GM12878 (cell line): ENCODE measurements around the gene TP53I11. TPM values are rescaled to one million over a fixed set of nuclear protein-coding genes. Genes with fewer than 3 reads are reported as not detected.

Experiments
- ATAC-seq: fragments of 200-7000 bp; cut with Tn5 transposase; 3 replicates; pipeline ENCODE4 v1.9.1; 2020; ENCODE audit warnings: mild to moderate bottlenecking, moderate library complexity
- BruUV-seq: library from RNA; stranded (reverse); fragments of 400-500 nt; replicated peaks from 2 replicates; lab custom pipeline; 2021; lab: Mats Ljungman, UMichigan
- CTCF ChIA-PET: fragments of 300-600 bp; sonication (Branson Sonifier 250); formaldehyde crosslinking; extraction: SDS; loops from one replicate; lab custom pipeline; 2021; ENCODE audit warnings: inconsistent platforms; lab: Yijun Ruan, JAX
- POLR2A ChIA-PET: fragments of 350-600 bp; formaldehyde crosslinking; extraction: SDS; loops from one replicate; lab custom pipeline; 2021; ENCODE audit warnings: inconsistent platforms; lab: Charles Lee
- RAD21 ChIA-PET: fragments of 300-600 bp; sonication (Branson Sonifier 250); formaldehyde crosslinking; loops from one replicate; lab custom pipeline; 2023; ENCODE audit warnings: antibody characterized with exemption; ENCODE audit not compliant: unreplicated experiment; lab: Charles Lee
- SMC1A ChIA-PET: fragments of 300-600 bp; sonication (Branson Sonifier 250); formaldehyde crosslinking; loops from one replicate; lab custom pipeline; 2023; ENCODE audit not compliant: unreplicated experiment, uncharacterized antibody; lab: Charles Lee
- DNase-seq: peaks from one replicate; pipeline ENCODE4 v3.0.0-alpha.2; 2011; ENCODE audit warnings: low read depth, low spot score
- FAIRE-seq: peaks from 3 replicates; lab custom pipeline; 2011; peaks lifted over from hg19 to GRCh38; lab: Jason Lieb, UNC
- H2AFZ ChIP-seq: 2 replicates; pipeline ENCODE4 v1.6.0; 2011; ENCODE audit warnings: low read depth, low read length, control low read depth; ENCODE audit not compliant: control insufficient read depth
- H3K27ac ChIP-seq: 2 replicates; pipeline ENCODE4 v1.5.1; 2011; ENCODE audit warnings: control low read depth; ENCODE audit not compliant: control insufficient read depth, insufficient read depth
- H3K27me3 ChIP-seq, 2 experiments: replicated peaks in 1 of 2; 2 replicates each; pipeline versions ENCODE4 v1.6.0 to v1.6.1; 2011; ENCODE audit warnings: low read length in 1 of 2; ENCODE audit not compliant: control insufficient read depth in 2 of 2, insufficient read depth in 2 of 2
- H3K36me3 ChIP-seq, 2 experiments: 2 replicates each; pipeline ENCODE4 v1.5.1; 2011; ENCODE audit warnings: low read length in 1 of 2; ENCODE audit not compliant: control insufficient read depth in 2 of 2, insufficient read depth in 2 of 2
- H3K4me1 ChIP-seq: 2 replicates; pipeline ENCODE4 v1.6.1; 2011; ENCODE audit warnings: mild to moderate bottlenecking, low read length, moderate library complexity, mixed read lengths; ENCODE audit not compliant: control insufficient read depth, insufficient read depth
- H3K4me2 ChIP-seq: 2 replicates; pipeline ENCODE4 v1.6.0; 2011; ENCODE audit warnings: control low read depth; ENCODE audit not compliant: control insufficient read depth, insufficient read depth
- H3K4me3 ChIP-seq: fragments of 200-600 bp; sonication (generic); 2 replicates; pipeline ENCODE4 v1.5.1; 2016
- H3K79me2 ChIP-seq: 2 replicates; pipeline ENCODE4 v1.6.0; 2011; ENCODE audit warnings: low read length; ENCODE audit not compliant: control insufficient read depth, insufficient read depth
- H3K9ac ChIP-seq: 2 replicates; pipeline ENCODE4 v1.8.0; 2011; ENCODE audit warnings: low read length, control low read depth, mixed read lengths; ENCODE audit not compliant: control insufficient read depth, insufficient read depth
- H3K9me3 ChIP-seq: replicated peaks from 3 replicates; pipeline ENCODE4 v1.5.1; 2011; ENCODE audit warnings: mild to moderate bottlenecking, low read length; ENCODE audit not compliant: control insufficient read depth, insufficient read depth
- H4K20me1 ChIP-seq: 2 replicates; pipeline ENCODE4 v1.6.0; 2011; ENCODE audit not compliant: control insufficient read depth, insufficient read depth
- ESRRA ChIP-seq: IDR thresholded peaks from 2 replicates; pipeline ENCODE4 v1.6.1; 2012; ENCODE audit warnings: mild to moderate bottlenecking, low read length, improper control_type of control experiment
- EZH2 ChIP-seq: IDR thresholded peaks from 2 replicates; pipeline ENCODE4 v1.6.1; 2012; ENCODE audit warnings: low read depth, mild to moderate bottlenecking, control low read depth, inconsistent platforms, low read length, borderline replicate concordance; ENCODE audit not compliant: control insufficient read depth
- IKZF1 ChIP-seq: fragments of 450-650 bp; conservative IDR thresholded peaks from 2 replicates; pipeline ENCODE4 v1.6.1; 2017; ENCODE audit warnings: antibody characterized with exemption, mild to moderate bottlenecking
- KDM1A ChIP-seq: fragments of 200-600 bp; sonication (generic); IDR thresholded peaks from 2 replicates; pipeline ENCODE4 v1.6.1; 2016; ENCODE audit warnings: borderline replicate concordance
- LARP7 ChIP-seq: fragments of 450-650 bp; IDR thresholded peaks from 2 replicates; pipeline ENCODE4 v1.6.1; 2017; ENCODE audit warnings: mild to moderate bottlenecking
- MEF2A ChIP-seq: IDR thresholded peaks from 2 replicates; pipeline ENCODE4 v1.6.1; 2011; ENCODE audit warnings: low read depth, mild to moderate bottlenecking, low read length, moderate library complexity; ENCODE audit not compliant: insufficient read depth
- MYB ChIP-seq: fragments of 150-350 bp; IDR thresholded peaks from 2 replicates; pipeline ENCODE4 v1.6.1; 2014; ENCODE audit warnings: mild to moderate bottlenecking, low read depth, low read length, borderline replicate concordance
- NFXL1 ChIP-seq: fragments of 450-650 bp; IDR thresholded peaks from 2 replicates; pipeline ENCODE4 v1.6.1; 2017; ENCODE audit warnings: antibody characterized with exemption, mild to moderate bottlenecking, borderline replicate concordance
- RCOR1 ChIP-seq: conservative IDR thresholded peaks from 2 replicates; pipeline ENCODE4 v1.6.1; 2012; ENCODE audit warnings: low read depth, low read length, improper control_type of control experiment
- RELA ChIP-seq: fragments of 450-650 bp; IDR thresholded peaks from 2 replicates; pipeline ENCODE4 v1.8.0; 2014; ENCODE audit warnings: borderline replicate concordance; ENCODE audit not compliant: partially characterized antibody
- SIN3A ChIP-seq: IDR thresholded peaks from 2 replicates; pipeline ENCODE4 v1.6.1; 2012; ENCODE audit warnings: low read depth, low read length, improper control_type of control experiment
- SMC3 ChIP-seq: IDR thresholded peaks from 2 replicates; pipeline ENCODE4 v1.6.1; 2011; ENCODE audit warnings: low read length, improper control_type of control experiment, borderline replicate concordance
- SPI1 ChIP-seq: IDR thresholded peaks from 2 replicates; pipeline ENCODE4 v1.6.1; 2011; ENCODE audit warnings: low read depth, mild to moderate bottlenecking, low read length, moderate library complexity, borderline replicate concordance; ENCODE audit not compliant: insufficient read depth
- TARDBP ChIP-seq: IDR thresholded peaks from 2 replicates; pipeline ENCODE4 v1.6.1; 2016; ENCODE audit warnings: borderline replicate concordance
- ZNF207 ChIP-seq: fragments of 450-650 bp; IDR thresholded peaks from 2 replicates; pipeline ENCODE4 v1.6.1; 2014; ENCODE audit warnings: antibody characterized with exemption, mild to moderate bottlenecking, borderline replicate concordance
- ZSCAN29 ChIP-seq: fragments of 450-650 bp; IDR thresholded peaks from 2 replicates; pipeline ENCODE4 v1.6.1; 2017; ENCODE audit warnings: mild to moderate bottlenecking, moderate library complexity
- WGBS: methylation state at CpG from one replicate; pipeline ENCODE4 v1.1.6; 2016; ENCODE audit warnings: low lambda C conversion rate; ENCODE audit not compliant: insufficient replicate concordance, insufficient coverage; ENCODE audit errors: missing lambda C conversion rate; 5-methylcytosine and 5-hydroxymethylcytosine counted together
- in situ Hi-C: fragments of 300-500 bp; cut with MboI; formaldehyde crosslinking; loops from 9 replicates; pipeline ENCODE4 v1.14.3; 2018; ENCODE audit warnings: mixed read lengths
- intact Hi-C: fragments of 100-400 bp; cut with micrococcal nuclease; formaldehyde crosslinking; loops from one replicate; pipeline ENCODE4 v1.14.2; 2022; ENCODE audit not compliant: unreplicated experiment
- polyA plus RNA-seq, 11 experiments: library from polyadenylated mRNA; depleted of rRNA in 4 of 11; unstranded in 6 of 11; stranded (reverse) in 5 of 11; fragments of >200 nt; fragmentation: Nextera tagmentation in 4 of 11; fragmentation: Illumina TruSeq in 1 of 11; extraction: Ambion mirVana in 4 of 11; extraction: Trizol in 1 of 11; gene quantifications; 1 replicate in 1 of 11; 2 replicates in 10 of 11; pipeline versions ENCODE4 v1.2.1 to v1.2.3, GENCODE V29; 2011 to 2016; ENCODE audit warnings: inconsistent platforms in 2 of 11, missing spikeins in 2 of 11, low read depth in 1 of 11
- total RNA-seq, 4 experiments: library from RNA; depleted of rRNA in 3 of 4; stranded (reverse); fragments of >200 nt in 3 of 4; fragmentation: Illumina TruSeq in 1 of 4; extraction: Trizol in 1 of 4; gene quantifications; 2 replicates each; pipeline versions ENCODE4 v1.2.1 to v1.2.3, GENCODE V29; 2013 to 2021
- TF ChIP-seq, protein P1 (sequence below): fragments of 450-650 bp; IDR thresholded peaks from 2 replicates; pipeline ENCODE4 v1.6.1; 2018; ENCODE audit warnings: mild to moderate bottlenecking, low read depth, moderate library complexity; ENCODE audit not compliant: partially characterized antibody
- TF ChIP-seq, protein P2 (sequence below): fragments of 450-650 bp; conservative IDR thresholded peaks from 2 replicates; pipeline ENCODE4 v1.6.1; 2017; ENCODE audit warnings: mild to moderate bottlenecking, moderate library complexity
- TF ChIP-seq, protein P3 (sequence below): fragments of 450-650 bp; IDR thresholded peaks from 2 replicates; pipeline ENCODE4 v1.6.1; 2016; ENCODE audit warnings: mild to moderate bottlenecking

Gene TP53I11
- total and polyA plus RNA-seq, 10 of the 15 experiments (the other 5 are each of a cell fraction or from before 2014, with no cell fraction given): 0.03 to 0.28 (median 0.17) TPM; not detected in 3

DNA sequence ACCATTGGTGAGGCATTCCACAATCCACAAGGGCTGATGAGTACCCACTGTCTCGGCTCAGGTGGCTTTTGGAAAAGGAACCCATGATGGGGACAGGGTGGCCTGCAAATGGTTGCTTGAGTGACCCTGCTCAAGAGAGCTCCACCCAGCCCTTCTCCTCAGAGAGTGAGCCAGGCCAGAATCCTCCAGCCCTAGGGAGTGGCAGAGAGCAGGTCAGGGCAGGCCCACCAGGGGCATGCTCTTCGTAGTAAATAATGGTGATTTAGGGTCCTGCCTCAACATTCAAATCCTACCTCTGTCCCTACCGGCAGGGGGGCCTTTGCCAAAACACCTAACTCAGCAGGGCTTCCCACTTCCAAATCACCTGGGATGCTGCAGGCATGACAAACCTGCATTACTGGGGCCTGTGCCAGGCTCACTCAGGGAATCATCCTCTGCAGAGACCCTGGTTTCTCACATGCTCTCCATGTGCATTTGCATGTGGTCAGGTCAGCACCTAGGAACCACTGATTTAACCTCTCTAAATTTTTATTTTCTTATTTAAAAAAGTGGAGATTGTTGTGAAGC lies 17.3 kb upstream of the TP53I11 start (continued):
- no peak for TF ChIP-seq ZSCAN29
- no peak for TF ChIP-seq SIN3A
- no peak for TF ChIP-seq SMC3
- TF ChIP-seq SPI1: no peak
- TF ChIP-seq RELA: no peak
- TF ChIP-seq, protein P1, sequence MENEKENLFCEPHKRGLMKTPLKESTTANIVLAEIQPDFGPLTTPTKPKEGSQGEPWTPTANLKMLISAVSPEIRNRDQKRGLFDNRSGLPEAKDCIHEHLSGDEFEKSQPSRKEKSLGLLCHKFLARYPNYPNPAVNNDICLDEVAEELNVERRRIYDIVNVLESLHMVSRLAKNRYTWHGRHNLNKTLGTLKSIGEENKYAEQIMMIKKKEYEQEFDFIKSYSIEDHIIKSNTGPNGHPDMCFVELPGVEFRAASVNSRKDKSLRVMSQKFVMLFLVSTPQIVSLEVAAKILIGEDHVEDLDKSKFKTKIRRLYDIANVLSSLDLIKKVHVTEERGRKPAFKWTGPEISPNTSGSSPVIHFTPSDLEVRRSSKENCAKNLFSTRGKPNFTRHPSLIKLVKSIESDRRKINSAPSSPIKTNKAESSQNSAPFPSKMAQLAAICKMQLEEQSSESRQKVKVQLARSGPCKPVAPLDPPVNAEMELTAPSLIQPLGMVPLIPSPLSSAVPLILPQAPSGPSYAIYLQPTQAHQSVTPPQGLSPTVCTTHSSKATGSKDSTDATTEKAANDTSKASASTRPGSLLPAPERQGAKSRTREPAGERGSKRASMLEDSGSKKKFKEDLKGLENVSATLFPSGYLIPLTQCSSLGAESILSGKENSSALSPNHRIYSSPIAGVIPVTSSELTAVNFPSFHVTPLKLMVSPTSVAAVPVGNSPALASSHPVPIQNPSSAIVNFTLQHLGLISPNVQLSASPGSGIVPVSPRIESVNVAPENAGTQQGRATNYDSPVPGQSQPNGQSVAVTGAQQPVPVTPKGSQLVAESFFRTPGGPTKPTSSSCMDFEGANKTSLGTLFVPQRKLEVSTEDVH: no peak
- no peak for TF ChIP-seq TARDBP
- TF ChIP-seq, protein P2, sequence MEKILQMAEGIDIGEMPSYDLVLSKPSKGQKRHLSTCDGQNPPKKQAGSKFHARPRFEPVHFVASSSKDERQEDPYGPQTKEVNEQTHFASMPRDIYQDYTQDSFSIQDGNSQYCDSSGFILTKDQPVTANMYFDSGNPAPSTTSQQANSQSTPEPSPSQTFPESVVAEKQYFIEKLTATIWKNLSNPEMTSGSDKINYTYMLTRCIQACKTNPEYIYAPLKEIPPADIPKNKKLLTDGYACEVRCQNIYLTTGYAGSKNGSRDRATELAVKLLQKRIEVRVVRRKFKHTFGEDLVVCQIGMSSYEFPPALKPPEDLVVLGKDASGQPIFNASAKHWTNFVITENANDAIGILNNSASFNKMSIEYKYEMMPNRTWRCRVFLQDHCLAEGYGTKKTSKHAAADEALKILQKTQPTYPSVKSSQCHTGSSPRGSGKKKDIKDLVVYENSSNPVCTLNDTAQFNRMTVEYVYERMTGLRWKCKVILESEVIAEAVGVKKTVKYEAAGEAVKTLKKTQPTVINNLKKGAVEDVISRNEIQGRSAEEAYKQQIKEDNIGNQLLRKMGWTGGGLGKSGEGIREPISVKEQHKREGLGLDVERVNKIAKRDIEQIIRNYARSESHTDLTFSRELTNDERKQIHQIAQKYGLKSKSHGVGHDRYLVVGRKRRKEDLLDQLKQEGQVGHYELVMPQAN: no peak

DNA sequence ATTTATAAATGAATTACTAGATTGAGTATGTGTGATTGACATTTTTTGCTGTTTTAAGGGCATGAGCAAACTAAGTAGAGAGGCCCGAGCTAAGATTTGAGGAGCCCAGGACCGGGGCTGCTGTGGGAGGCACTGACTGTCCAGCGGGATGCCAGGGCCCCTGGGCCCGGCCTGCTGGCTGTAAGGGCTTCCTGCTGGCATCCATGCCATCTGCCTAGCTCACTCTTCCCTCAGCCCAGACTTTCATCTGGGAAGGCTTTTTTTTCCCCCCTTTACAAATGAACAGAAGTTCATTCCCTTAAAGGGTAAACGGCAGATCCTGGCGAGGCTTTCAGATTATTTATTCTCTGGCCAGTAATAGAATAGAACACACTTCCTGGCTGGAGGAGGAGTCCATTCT lies 16.0 kb upstream of the TP53I11 start:
- ChIA-PET POLR2A (no interaction called here), CTCF (no interaction called here), SMC1A (no interaction called here), RAD21 (no interaction called here)
- Histone ChIP-seq H4K20me1 (no peaks in the 10 kb centered on the region), H3K36me3 (no peaks in the 10 kb centered on the region), H3K9ac (no peak overlapping the region), H3K4me1 (no peaks in the 10 kb centered on the region), H3K9me3 (no peaks in the 10 kb centered on the region), H3K79me2 (no peaks in the 10 kb centered on the region), H2AFZ (no peak overlapping the region), H3K27ac (no peak overlapping the region), H3K4me3 (no peak overlapping the region), H3K27me3 (peaks cover 0 to 2% of the 10 kb centered on the region in 2 experiments; a peak in 2 of 4 replicates), H3K4me2 (no peak overlapping the region)
- no TSS peak for BruUV-seq
- FAIRE-seq: no peak
- ATAC-seq: no peak
- intact Hi-C loops: no loop called here
- 1% methylated on average over 6 of the region's 6 CpGs for WGBS
- DNase-seq: no peak
- in situ Hi-C loops: no loop called here
- TF ChIP-seq ESRRA: no peak
- TF ChIP-seq LARP7: no peak
- TF ChIP-seq IKZF1: no peak
- no peak for TF ChIP-seq NFXL1
- TF ChIP-seq, protein P3, sequence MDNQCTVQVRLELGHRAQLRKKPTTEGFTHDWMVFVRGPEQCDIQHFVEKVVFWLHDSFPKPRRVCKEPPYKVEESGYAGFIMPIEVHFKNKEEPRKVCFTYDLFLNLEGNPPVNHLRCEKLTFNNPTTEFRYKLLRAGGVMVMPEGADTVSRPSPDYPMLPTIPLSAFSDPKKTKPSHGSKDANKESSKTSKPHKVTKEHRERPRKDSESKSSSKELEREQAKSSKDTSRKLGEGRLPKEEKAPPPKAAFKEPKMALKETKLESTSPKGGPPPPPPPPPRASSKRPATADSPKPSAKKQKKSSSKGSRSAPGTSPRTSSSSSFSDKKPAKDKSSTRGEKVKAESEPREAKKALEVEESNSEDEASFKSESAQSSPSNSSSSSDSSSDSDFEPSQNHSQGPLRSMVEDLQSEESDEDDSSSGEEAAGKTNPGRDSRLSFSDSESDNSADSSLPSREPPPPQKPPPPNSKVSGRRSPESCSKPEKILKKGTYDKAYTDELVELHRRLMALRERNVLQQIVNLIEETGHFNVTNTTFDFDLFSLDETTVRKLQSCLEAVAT: no peak
- TF ChIP-seq KDM1A: no peak
- no peak for TF ChIP-seq EZH2
- TF ChIP-seq MYB: no peak
- TF ChIP-seq MEF2A: no peak
- TF ChIP-seq RCOR1: no peak
- no peak for TF ChIP-seq ZNF207
- TF ChIP-seq ZSCAN29: no peak
